ENCODE data around the gene CSDE1. TPM values are rescaled to one million over a fixed set of nuclear protein-coding genes. Genes with fewer than 3 reads are reported as not detected.

The CSDE1 gene
- total RNA-seq, 1 donor from 2014 or later = 539 TPM

GRCh38 chr1:114707604-114708003 is 50.2 kb downstream of the CSDE1 start:
- DNase-seq (ENCODE audit: extremely low read depth, low read depth, low spot score) = no peak

GRCh38 chr1:114703242-114703641 is 54.5 kb downstream of the CSDE1 start:
- no peak for DNase-seq (ENCODE audit: extremely low read depth, low read depth, low spot score)

- no peak for DNase-seq (ENCODE audit: extremely low read depth, low read depth, low spot score)
These were observed 55.0 kb downstream of the CSDE1 start for GRCh38 chr1:114702737-114703136.

- no peak for DNase-seq (ENCODE audit: extremely low read depth, low read depth, low spot score)
These were observed 55.9 kb downstream of the CSDE1 start for GRCh38 chr1:114701931-114702330.

- DNase-seq (ENCODE audit: extremely low read depth, low read depth, low spot score) = no peak
These were observed 57.7 kb downstream of the CSDE1 start for GRCh38 chr1:114700036-114700600.

GRCh38 chr1:114696810-114697209 is 61.0 kb downstream of the CSDE1 start:
- no peak for DNase-seq (ENCODE audit: extremely low read depth, low read depth, low spot score)

GRCh38 chr1:114695430-114696058 is 62.2 kb downstream of the CSDE1 start, which contains the start of gene AMPD1:
AMPD1 (minus strand) TSS chr1:114695546; CDS start chr1:114695471, 75 bp downstream.
- DNase-seq (ENCODE audit: extremely low read depth, low read depth, low spot score) = no peak

- no peak for DNase-seq (ENCODE audit: extremely low read depth, low read depth, low spot score)
These were observed 63.1 kb downstream of the CSDE1 start for GRCh38 chr1:114694540-114695310.

GRCh38 chr1:114692947-114693346 is 64.8 kb downstream of the CSDE1 start:
- no peak for DNase-seq (ENCODE audit: extremely low read depth, low read depth, low spot score)

GRCh38 chr1:114691061-114691460 is 66.7 kb downstream of the CSDE1 start:
- DNase-seq (ENCODE audit: extremely low read depth, low read depth, low spot score) = no peak

GRCh38 chr1:114690148-114690547 is 67.6 kb downstream of the CSDE1 start:
- DNase-seq (ENCODE audit: extremely low read depth, low read depth, low spot score) = no peak

GRCh38 chr1:114688526-114688925 is 69.3 kb downstream of the CSDE1 start:
- DNase-seq (ENCODE audit: extremely low read depth, low read depth, low spot score) = no peak

GRCh38 chr1:114685851-114686250 is 71.9 kb downstream of the CSDE1 start:
- no peak for DNase-seq (ENCODE audit: extremely low read depth, low read depth, low spot score)

- no peak for DNase-seq (ENCODE audit: extremely low read depth, low read depth, low spot score)
These were observed 80.1 kb downstream of the CSDE1 start for GRCh38 chr1:114677691-114678090.

GRCh38 chr1:114676115-114676514 is 81.7 kb downstream of the CSDE1 start:
- no peak for DNase-seq (ENCODE audit: extremely low read depth, low read depth, low spot score)

- no peak for DNase-seq (ENCODE audit: extremely low read depth, low read depth, low spot score)
These were observed 85.9 kb downstream of the CSDE1 start for GRCh38 chr1:114671939-114672275.

GRCh38 chr1:114671011-114671938 is 86.5 kb downstream of the CSDE1 start:
- DNase-seq (ENCODE audit: extremely low read depth, low read depth, low spot score) = no peak

- DNase-seq (ENCODE audit: extremely low read depth, low read depth, low spot score) = no peak
These were observed 87.4 kb downstream of the CSDE1 start for GRCh38 chr1:114670083-114671010.

GRCh38 chr1:114669562-114670082 is 88.2 kb downstream of the CSDE1 start, which contains the start of gene DENND2C:
DENND2C (minus strand) TSS chr1:114670049; CDS start chr1:114625984, 44,065 bp downstream.
- no peak for DNase-seq (ENCODE audit: extremely low read depth, low read depth, low spot score)
